ENCODE data around the gene LPO. TPM values are rescaled to one million over a fixed set of nuclear protein-coding genes. Genes with fewer than 3 reads are reported as not detected.

The LPO gene
- total and polyA plus RNA-seq, 2 experiments from 2014 or later, result 0.29 to 1.0 TPM

GRCh38 chr17:58219007-58219788, 19.2 kb upstream of the LPO start, which contains the start of gene MKS1:
Gene MKS1, minus strand, starts transcription at chr17:58219255. Its CDS starts 25 bp downstream, at chr17:58219230.
- Histone ChIP-seq H3K79me2 (no peaks in the 10 kb centered on the region), H3K4me2 (peak within 1 kb of the TSS; percentile 90), H3K27me3 (no peaks in the 10 kb centered on the region), H3K4me1 (ENCODE audit: insufficient read depth) (no peaks in the 10 kb centered on the region), H2AFZ (peak within 1 kb of the TSS; percentile 94), H3K36me3 (replicated peaks; ENCODE audit: insufficient read depth, low read depth) (no peaks in the 10 kb centered on the region), H3K27ac (peak within 1 kb of the TSS; percentile 39), H3K9me3 (ENCODE audit: low read depth) (no peaks in the 10 kb centered on the region), H3K9me2 (replicated peaks; ENCODE audit: insufficient read depth) (no peaks in the 10 kb centered on the region), H3K4me3 (peak within 1 kb of the TSS; percentile 31), H4K20me1 (ENCODE audit: insufficient read depth, poor library complexity, severe bottlenecking) (no peaks in the 10 kb centered on the region)
- no peak for TF ChIP-seq EZH2phosphoT487 (IDR thresholded peaks at IDR 0.05; ENCODE audit: low read depth, severe bottlenecking, unreplicated experiment)
- TF ChIP-seq EZH2 (IDR thresholded peaks at IDR 0.05; ENCODE audit: borderline replicate concordance), result no peak
- TF ChIP-seq CTCF (IDR thresholded peaks at IDR 0.05; ENCODE audit: poor library complexity), result peak; percentile 42
- peak; percentile 98 for DNase-seq (ENCODE audit: low spot score)
- WGBS (ENCODE audit: low lambda C conversion rate, missing lambda C conversion rate), result 6% methylated on average over 50 of the region's 56 CpGs

GRCh38 chr17:58219789-58220183, 18.6 kb upstream of the LPO start:
- DNase-seq (ENCODE audit: low spot score), result no peak
- Histone ChIP-seq H3K4me3 (peak overlapping the region; percentile 20), H3K9me2 (replicated peaks; ENCODE audit: insufficient read depth) (no peaks in the 10 kb centered on the region), H2AFZ (peak overlapping the region; percentile 94), H3K4me1 (ENCODE audit: insufficient read depth) (no peaks in the 10 kb centered on the region), H3K9me3 (ENCODE audit: low read depth) (no peaks in the 10 kb centered on the region), H4K20me1 (ENCODE audit: insufficient read depth, poor library complexity, severe bottlenecking) (no peaks in the 10 kb centered on the region), H3K27me3 (no peaks in the 10 kb centered on the region), H3K36me3 (replicated peaks; ENCODE audit: insufficient read depth, low read depth) (no peaks in the 10 kb centered on the region), H3K79me2 (no peaks in the 10 kb centered on the region), H3K4me2 (peak overlapping the region; percentile 76), H3K27ac (no peak overlapping the region)
- TF ChIP-seq CTCF (IDR thresholded peaks at IDR 0.05; ENCODE audit: poor library complexity) (no peak), EZH2phosphoT487 (IDR thresholded peaks at IDR 0.05; ENCODE audit: low read depth, severe bottlenecking, unreplicated experiment) (no peak), EZH2 (IDR thresholded peaks at IDR 0.05; ENCODE audit: borderline replicate concordance) (no peak)
- 88% methylated on average over 7 of the region's 7 CpGs for WGBS (ENCODE audit: low lambda C conversion rate, missing lambda C conversion rate)

GRCh38 chr17:58224315-58224714, 14.1 kb upstream of the LPO start:
- Histone ChIP-seq H3K79me2 (no peaks in the 10 kb centered on the region), H3K27me3 (no peaks in the 10 kb centered on the region), H3K36me3 (replicated peaks; ENCODE audit: insufficient read depth, low read depth) (no peaks in the 10 kb centered on the region), H4K20me1 (ENCODE audit: insufficient read depth, poor library complexity, severe bottlenecking) (no peaks in the 10 kb centered on the region), H3K27ac (no peak overlapping the region), H3K4me3 (no peak overlapping the region), H3K9me3 (ENCODE audit: low read depth) (no peaks in the 10 kb centered on the region), H3K4me1 (ENCODE audit: insufficient read depth) (no peaks in the 10 kb centered on the region), H3K4me2 (no peak overlapping the region), H3K9me2 (replicated peaks; ENCODE audit: insufficient read depth) (no peaks in the 10 kb centered on the region), H2AFZ (no peak overlapping the region)
- no peak for DNase-seq (ENCODE audit: low spot score)
- TF ChIP-seq EZH2 (IDR thresholded peaks at IDR 0.05; ENCODE audit: borderline replicate concordance) (no peak), EZH2phosphoT487 (IDR thresholded peaks at IDR 0.05; ENCODE audit: low read depth, severe bottlenecking, unreplicated experiment) (no peak), CTCF (IDR thresholded peaks at IDR 0.05; ENCODE audit: poor library complexity) (no peak)
- WGBS (ENCODE audit: low lambda C conversion rate, missing lambda C conversion rate), result 50% methylated on average over 1 of the region's 1 CpG

Measured in hepatocyte (in vitro differentiated cells).